ENCODE data around the gene ATP1A4. TPM values are rescaled to one million over a fixed set of nuclear protein-coding genes. Genes with fewer than 3 reads are reported as not detected.
A peak's percentile ranks its signal among the peaks of the same experiment; 100 is the strongest.

The ATP1A4 gene
- total and polyA plus RNA-seq, 7 experiments from 2014 or later = 0.71 TPM; not detected in 6

GRCh38 chr1:160177231-160177630 is 25.8 kb downstream of the ATP1A4 start:
- ATAC-seq (no peak), DNase-seq (no peak)
- Mint-ChIP-seq H3K36me3 (no peaks in the 10 kb centered on the region), H3K4me3 (no peak overlapping the region), H3K4me1 (peaks cover 0 to 4% (median 0%) of the 10 kb centered on the region in 7 donors), H3K27me3 (peaks cover 0 to 27% (median 9%) of the 10 kb centered on the region in 5 donors), H3K27ac (peak overlapping the region in 1 of 9 donors; percentile 69), H3K9me3 (peaks cover 0 to 1% (median 0%) of the 10 kb centered on the region in 11 donors)
- CTCF ChIA-PET = no interaction called here
- Histone ChIP-seq H3K9me3 (ENCODE audit: control insufficient read depth in 2 of 3, low read length in 3 of 3) (no peaks in the 10 kb centered on the region), H3K36me3 (ENCODE audit: control insufficient read depth in 2 of 3, insufficient read depth in 3 of 3, low read length in 3 of 3) (no peaks in the 10 kb centered on the region), H3K27me3 (ENCODE audit: control insufficient read depth in 2 of 2, insufficient read depth in 2 of 2, low read length in 2 of 2) (no peaks in the 10 kb centered on the region), H3K4me1 (ENCODE audit: control insufficient read depth in 2 of 2, insufficient read depth in 2 of 2, low read length in 2 of 2) (no peaks in the 10 kb centered on the region), H3K4me3 (ENCODE audit: low read length) (no peak overlapping the region), H3K27ac (ENCODE audit: low read depth, low read length) (no peak overlapping the region)
- intact Hi-C loops (cut with micrococcal nuclease) = no loop called here
- POLR2A ChIA-PET = no interaction called here

- ChIA-PET POLR2A (no interaction called here), CTCF (no interaction called here)
- H3K27me3 ChIP-seq (ENCODE audit: control insufficient read depth in 2 of 2, insufficient read depth in 2 of 2, low read length in 2 of 2) = no peaks in the 10 kb centered on the region
- Mint-ChIP-seq H3K27me3 (peaks cover 0 to 25% (median 9%) of the 10 kb centered on the region in 5 donors), H3K36me3 (no peaks in the 10 kb centered on the region), H3K27ac (peak overlapping the region in 1 of 9 donors; percentile 69), H3K9me3 (peaks cover 0 to 1% (median 0%) of the 10 kb centered on the region in 11 donors), H3K4me3 (no peak overlapping the region), H3K4me1 (peaks cover 0 to 4% (median 0%) of the 10 kb centered on the region in 7 donors)
- ATAC-seq (no peak), DNase-seq (no peak)
- H3K4me3 ChIP-seq (ENCODE audit: low read length) = no peak overlapping the region
- no peak overlapping the region for H3K27ac ChIP-seq (ENCODE audit: low read depth, low read length)
- H3K36me3 ChIP-seq (ENCODE audit: control insufficient read depth in 2 of 3, insufficient read depth in 3 of 3, low read length in 3 of 3) = no peaks in the 10 kb centered on the region
- no peaks in the 10 kb centered on the region for H3K9me3 ChIP-seq (ENCODE audit: control insufficient read depth in 2 of 3, low read length in 3 of 3)
- intact Hi-C loops (cut with micrococcal nuclease) = no loop called here
- no peaks in the 10 kb centered on the region for H3K4me1 ChIP-seq (ENCODE audit: control insufficient read depth in 2 of 2, insufficient read depth in 2 of 2, low read length in 2 of 2)
Measured at GRCh38 chr1:160177667-160178066, 26.3 kb downstream of the ATP1A4 start.

- peaks cover 0 to 1% (median 0%) of the 10 kb centered on the region in 11 donors for H3K9me3 Mint-ChIP-seq
- no peak overlapping the region for H3K27ac ChIP-seq (ENCODE audit: low read depth, low read length)
- no peak overlapping the region for H3K27ac Mint-ChIP-seq
Measured at GRCh38 chr1:160178731-160179130, 27.3 kb downstream of the ATP1A4 start.

GRCh38 chr1:160179336-160179735 is 27.9 kb downstream of the ATP1A4 start:
- Mint-ChIP-seq H3K4me3 (no peak overlapping the region), H3K27ac (no peak overlapping the region), H3K27me3 (peaks cover 0 to 20% (median 9%) of the 10 kb centered on the region in 5 donors), H3K9me3 (peaks cover 0 to 1% (median 0%) of the 10 kb centered on the region in 11 donors), H3K36me3 (no peaks in the 10 kb centered on the region), H3K4me1 (peaks cover 0 to 1% (median 0%) of the 10 kb centered on the region in 7 donors)
- intact Hi-C loops (cut with micrococcal nuclease) = no loop called here
- H3K27ac ChIP-seq (ENCODE audit: low read depth, low read length) = no peak overlapping the region
- DNase-seq = no peak
- POLR2A ChIA-PET = no interaction called here
- no peak overlapping the region for H3K4me3 ChIP-seq (ENCODE audit: low read length)
- no peaks in the 10 kb centered on the region for H3K9me3 ChIP-seq (ENCODE audit: control insufficient read depth in 2 of 3, low read length in 3 of 3)
- ATAC-seq = no peak
- no peaks in the 10 kb centered on the region for H3K27me3 ChIP-seq (ENCODE audit: control insufficient read depth in 2 of 2, insufficient read depth in 2 of 2, low read length in 2 of 2)
- H3K4me1 ChIP-seq (ENCODE audit: control insufficient read depth in 2 of 2, insufficient read depth in 2 of 2, low read length in 2 of 2) = no peaks in the 10 kb centered on the region
- H3K36me3 ChIP-seq (ENCODE audit: control insufficient read depth in 2 of 3, insufficient read depth in 3 of 3, low read length in 3 of 3) = no peaks in the 10 kb centered on the region
- CTCF ChIA-PET = no interaction called here

More at GRCh38 chr1:160178731-160179130, 27.3 kb downstream of the ATP1A4 start:
- Mint-ChIP-seq H3K27me3 (peaks cover 0 to 20% (median 9%) of the 10 kb centered on the region in 5 donors), H3K36me3 (no peaks in the 10 kb centered on the region), H3K4me3 (no peak overlapping the region), H3K4me1 (peaks cover 0 to 2% (median 0%) of the 10 kb centered on the region in 7 donors)
- no peak for ATAC-seq
- CTCF ChIA-PET = no interaction called here
- H3K27me3 ChIP-seq (ENCODE audit: control insufficient read depth in 2 of 2, insufficient read depth in 2 of 2, low read length in 2 of 2) = no peaks in the 10 kb centered on the region
- POLR2A ChIA-PET = no interaction called here
- DNase-seq = no peak
- H3K4me3 ChIP-seq (ENCODE audit: low read length) = no peak overlapping the region
- H3K4me1 ChIP-seq (ENCODE audit: control insufficient read depth in 2 of 2, insufficient read depth in 2 of 2, low read length in 2 of 2) = no peaks in the 10 kb centered on the region
- H3K36me3 ChIP-seq (ENCODE audit: control insufficient read depth in 2 of 3, insufficient read depth in 3 of 3, low read length in 3 of 3) = no peaks in the 10 kb centered on the region
- intact Hi-C loops (cut with micrococcal nuclease) = no loop called here
- H3K9me3 ChIP-seq (ENCODE audit: control insufficient read depth in 2 of 3, low read length in 3 of 3) = no peaks in the 10 kb centered on the region

GRCh38 chr1:160186246-160186645 is 34.8 kb downstream of the ATP1A4 start:
- Mint-ChIP-seq H3K27me3 (peaks cover 0 to 14% (median 12%) of the 10 kb centered on the region in 5 donors), H3K4me3 (no peak overlapping the region), H3K4me1 (no peaks in the 10 kb centered on the region), H3K27ac (no peak overlapping the region), H3K9me3 (no peaks in the 10 kb centered on the region), H3K36me3 (no peaks in the 10 kb centered on the region)
- no peak for DNase-seq
- intact Hi-C loops (cut with micrococcal nuclease) = no loop called here
- H3K36me3 ChIP-seq (ENCODE audit: control insufficient read depth in 2 of 3, insufficient read depth in 3 of 3, low read length in 3 of 3) = no peaks in the 10 kb centered on the region
- no peak overlapping the region for H3K27ac ChIP-seq (ENCODE audit: low read depth, low read length)
- H3K27me3 ChIP-seq (ENCODE audit: control insufficient read depth in 2 of 2, insufficient read depth in 2 of 2, low read length in 2 of 2) = no peaks in the 10 kb centered on the region
- no peak overlapping the region for H3K4me3 ChIP-seq (ENCODE audit: low read length)
- CTCF ChIA-PET = interaction anchor here (1.1 kb wide), 1 partner anchor 104 kb away, joined by 3 read pairs; no protein-coding TSS in a partner anchor
- no peaks in the 10 kb centered on the region for H3K4me1 ChIP-seq (ENCODE audit: control insufficient read depth in 2 of 2, insufficient read depth in 2 of 2, low read length in 2 of 2)
- ATAC-seq = no peak
- no peaks in the 10 kb centered on the region for H3K9me3 ChIP-seq (ENCODE audit: control insufficient read depth in 2 of 3, low read length in 3 of 3)
- POLR2A ChIA-PET = no interaction called here

- Mint-ChIP-seq H3K27ac (no peak overlapping the region), H3K9me3 (no peaks in the 10 kb centered on the region), H3K4me3 (no peak overlapping the region), H3K27me3 (peaks cover 0 to 14% (median 9%) of the 10 kb centered on the region in 5 donors), H3K4me1 (no peaks in the 10 kb centered on the region), H3K36me3 (no peaks in the 10 kb centered on the region)
- Histone ChIP-seq H3K27me3 (ENCODE audit: control insufficient read depth in 2 of 2, insufficient read depth in 2 of 2, low read length in 2 of 2) (no peaks in the 10 kb centered on the region), H3K36me3 (ENCODE audit: control insufficient read depth in 2 of 3, insufficient read depth in 3 of 3, low read length in 3 of 3) (no peaks in the 10 kb centered on the region), H3K9me3 (ENCODE audit: control insufficient read depth in 2 of 3, low read length in 3 of 3) (no peaks in the 10 kb centered on the region), H3K4me3 (ENCODE audit: low read length) (no peak overlapping the region), H3K27ac (ENCODE audit: low read depth, low read length) (no peak overlapping the region), H3K4me1 (ENCODE audit: control insufficient read depth in 2 of 2, insufficient read depth in 2 of 2, low read length in 2 of 2) (no peaks in the 10 kb centered on the region)
- ChIA-PET POLR2A (no interaction called here), CTCF (interaction anchor here (0.7 to 1.1 kb wide), 2 partner anchors 101 to 103 kb away, joined by 3 to 4 read pairs; no protein-coding TSS in a partner anchor)
- no peak for DNase-seq
- intact Hi-C loops (cut with micrococcal nuclease) = no loop called here
- no peak for ATAC-seq
Measured at GRCh38 chr1:160186729-160187128, 35.3 kb downstream of the ATP1A4 start.

- H3K27me3 ChIP-seq (ENCODE audit: control insufficient read depth in 2 of 2, insufficient read depth in 2 of 2, low read length in 2 of 2) = no peaks in the 10 kb centered on the region
- H3K4me1 ChIP-seq (ENCODE audit: control insufficient read depth in 2 of 2, insufficient read depth in 2 of 2, low read length in 2 of 2) = no peaks in the 10 kb centered on the region
- H3K4me3 Mint-ChIP-seq = no peak overlapping the region
- CTCF ChIA-PET = interaction anchor here (0.7 to 1.1 kb wide), 2 partner anchors 102 kb away, joined by 3 to 4 read pairs; no protein-coding TSS in a partner anchor
- H3K36me3 ChIP-seq (ENCODE audit: control insufficient read depth in 2 of 3, insufficient read depth in 3 of 3, low read length in 3 of 3) = no peaks in the 10 kb centered on the region
- peaks cover 0 to 10% (median 7%) of the 10 kb centered on the region in 5 donors for H3K27me3 Mint-ChIP-seq
- H3K4me1 Mint-ChIP-seq = no peaks in the 10 kb centered on the region
- ATAC-seq (no peak), DNase-seq (no peak)
- H3K4me3 ChIP-seq (ENCODE audit: low read length) = no peak overlapping the region
- intact Hi-C loops (cut with micrococcal nuclease) = no loop called here
- no peaks in the 10 kb centered on the region for H3K9me3 ChIP-seq (ENCODE audit: control insufficient read depth in 2 of 3, low read length in 3 of 3)
- no peaks in the 10 kb centered on the region for H3K36me3 Mint-ChIP-seq
- POLR2A ChIA-PET = interaction anchor here (0.6 kb wide), 1 partner anchor 1141 kb away, joined by 4 read pairs; no protein-coding TSS in a partner anchor
- H3K27ac ChIP-seq (ENCODE audit: low read depth, low read length) = no peak overlapping the region
- no peaks in the 10 kb centered on the region for H3K9me3 Mint-ChIP-seq
- H3K27ac Mint-ChIP-seq = no peak overlapping the region
Measured at GRCh38 chr1:160187407-160187806, 36.0 kb downstream of the ATP1A4 start.

Data from naive thymus-derived CD4-positive, alpha-beta T cell (primary cell).